Measurements from ENCODE around the gene GNB3.

Gene GNB3

GRCh38 chr12:6827437-6827911 is 13.3 kb upstream of the GNB3 start:
- no peak for TF ChIP-seq CTCF (IDR thresholded peaks at IDR 0.05; ENCODE audit: insufficient read depth, missing control alignments)
- peak; percentile 97 for DNase-seq (ENCODE audit: insufficient read length, low spot score)
- peak; percentile 11 for FAIRE-seq

- FAIRE-seq (no peak), DNase-seq (ENCODE audit: insufficient read length, low spot score) (no peak)
- TF ChIP-seq CTCF (IDR thresholded peaks at IDR 0.05; ENCODE audit: insufficient read depth, missing control alignments) = no peak
These were observed 12.5 kb upstream of the GNB3 start, which contains the start of gene P3H3 for GRCh38 chr12:6827982-6828780. TSS of gene P3H3 (plus strand) at chr12:6828407. CDS start at chr12:6828441, 34 bp downstream.

DNA sequence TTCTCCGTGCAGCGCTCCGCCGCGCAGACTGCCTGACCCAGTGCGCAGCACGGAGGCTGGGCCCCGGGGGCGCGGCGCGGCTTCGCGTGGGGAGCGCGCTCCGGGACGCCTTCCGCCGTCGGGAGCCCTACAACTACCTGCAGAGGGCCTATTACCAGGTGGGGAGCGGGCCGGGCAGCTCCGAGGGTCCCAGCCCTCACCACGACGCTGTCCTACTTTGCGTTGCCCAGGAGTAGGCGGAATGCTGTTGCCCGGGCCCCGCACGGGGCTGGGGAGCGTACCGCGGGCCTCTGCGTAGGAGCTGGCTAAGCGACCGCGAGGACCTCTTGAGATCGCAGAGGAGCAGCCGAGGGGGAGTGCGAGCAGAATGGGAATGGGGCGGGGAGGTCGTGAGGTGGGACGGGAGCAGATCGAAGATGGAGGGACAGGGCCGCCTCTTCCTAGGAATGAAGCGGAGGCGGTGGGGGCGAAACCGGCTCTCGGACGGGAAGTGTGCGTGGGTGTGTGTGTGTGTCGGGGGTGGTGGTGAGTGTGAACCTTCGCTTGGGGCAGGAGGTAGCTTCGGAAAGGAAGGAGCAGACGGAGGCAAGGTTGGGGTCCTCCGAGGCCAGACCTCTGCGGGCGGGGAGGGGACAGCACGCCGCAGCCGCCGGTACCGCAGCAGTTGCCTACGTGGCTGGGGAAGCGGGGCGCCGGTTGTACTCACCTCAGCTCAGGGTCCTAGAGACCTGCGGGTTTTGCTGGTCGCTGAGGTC is 11.8 kb upstream of the GNB3 start:
- no peak for FAIRE-seq

DNA sequence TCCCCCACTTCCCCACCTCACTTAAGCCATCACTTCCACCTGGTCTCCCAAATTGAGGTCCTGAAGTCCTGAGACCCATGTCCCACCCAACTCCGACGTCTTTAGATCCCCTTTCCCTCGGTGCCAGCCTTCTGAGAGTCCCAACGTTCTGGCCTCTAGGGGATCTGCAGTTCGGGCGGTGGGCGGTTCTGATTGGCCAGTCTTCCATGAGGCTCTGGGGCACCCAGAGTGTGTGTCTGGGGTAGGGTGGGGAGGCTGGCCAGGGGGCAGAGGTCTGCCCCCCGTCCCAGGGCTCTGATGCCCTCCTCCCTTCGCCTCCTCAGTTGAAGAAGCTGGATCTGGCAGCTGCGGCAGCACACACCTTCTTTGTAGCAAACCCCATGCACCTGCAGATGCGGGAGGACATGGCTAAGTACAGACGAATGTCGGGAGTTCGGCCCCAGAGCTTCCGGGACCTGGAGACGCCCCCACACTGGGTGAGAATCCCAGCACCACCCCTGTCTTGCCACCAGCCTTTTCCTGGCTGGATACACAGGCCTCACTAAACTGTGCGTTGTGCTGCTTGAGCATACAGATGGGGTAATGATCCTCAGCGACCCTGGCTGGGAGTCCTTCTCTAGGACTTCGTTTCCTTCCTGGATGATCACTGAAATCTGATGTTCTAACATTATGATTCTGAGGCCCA is 11.0 kb upstream of the GNB3 start:
- DNase-seq (ENCODE audit: insufficient read length, low spot score) (no peak), FAIRE-seq (no peak)
- TF ChIP-seq CTCF (IDR thresholded peaks at IDR 0.05; ENCODE audit: insufficient read depth, missing control alignments) = no peak

More for the DNA sequence above, 11.8 kb upstream of the GNB3 start:
- TF ChIP-seq CTCF (IDR thresholded peaks at IDR 0.05; ENCODE audit: insufficient read depth, missing control alignments) = no peak
- DNase-seq (ENCODE audit: insufficient read length, low spot score) = no peak

GRCh38 chr12:6830286-6830890 is 10.3 kb upstream of the GNB3 start:
- no peak for TF ChIP-seq CTCF (IDR thresholded peaks at IDR 0.05; ENCODE audit: insufficient read depth, missing control alignments)
- DNase-seq (ENCODE audit: insufficient read length, low spot score) = no peak
- FAIRE-seq = no peak

- TF ChIP-seq CTCF (IDR thresholded peaks at IDR 0.05; ENCODE audit: insufficient read depth, missing control alignments) = no peak
- FAIRE-seq (no peak), DNase-seq (ENCODE audit: insufficient read length, low spot score) (no peak)
These were observed 9.7 kb upstream of the GNB3 start for GRCh38 chr12:6830999-6831398.

All from D721Med (cell line).